HepG2 (cell line): Measurements from ENCODE around the gene ZMYM3. TPM values are rescaled to one million over a fixed set of nuclear protein-coding genes. Genes with fewer than 3 reads are reported as not detected.

Source experiments
- ADNP ChIP-seq: sonication (generic); formaldehyde crosslinking; IDR thresholded peaks from 2 replicates; pipeline ENCODE4 v1.4.0; 2020; ENCODE audit warnings: missing genetic modification reagents
- BRD4 ChIP-seq: sonication (generic); formaldehyde crosslinking; IDR thresholded peaks from 2 replicates; pipeline ENCODE4 v1.4.0; 2020; ENCODE audit warnings: missing genetic modification reagents
- FOSL2 ChIP-seq: sonication (generic); formaldehyde crosslinking; IDR thresholded peaks from 2 replicates; pipeline ENCODE4 v1.4.0; 2020; ENCODE audit warnings: missing genetic modification reagents
- HBP1 ChIP-seq: IDR thresholded peaks from 2 replicates; pipeline ENCODE4 v1.6.1; 2016; ENCODE audit warnings: low read depth, control low read depth
- MAFG ChIP-seq: sonication (generic); formaldehyde crosslinking; IDR thresholded peaks from 2 replicates; pipeline ENCODE4 v1.5.1; 2020; ENCODE audit warnings: mild to moderate bottlenecking, missing genetic modification reagents
- MAZ ChIP-seq, 2 experiments: sonication (generic) in 1 of 2; formaldehyde crosslinking in 1 of 2; IDR thresholded peaks; 2 replicates each; pipeline versions ENCODE4 v1.5.0 to v1.6.1; 2012 to 2020; ENCODE audit warnings: low read depth in 2 of 2, mild to moderate bottlenecking in 2 of 2, borderline replicate concordance in 1 of 2, improper control_type of control experiment in 1 of 2, low read length in 1 of 2, missing genetic modification reagents in 1 of 2, moderate library complexity in 1 of 2
- MLXIP ChIP-seq: sonication (generic); formaldehyde crosslinking; IDR thresholded peaks from 2 replicates; pipeline ENCODE4 v1.9.0; 2021; ENCODE audit warnings: missing genetic modification reagents, borderline replicate concordance
- MTF1 ChIP-seq: sonication (generic); formaldehyde crosslinking; IDR thresholded peaks from 2 replicates; pipeline ENCODE4 v1.5.0; 2020; ENCODE audit warnings: missing genetic modification reagents
- NR2C2 ChIP-seq: sonication (generic); formaldehyde crosslinking; IDR thresholded peaks from 2 replicates; pipeline ENCODE4 v1.4.0; 2020; ENCODE audit warnings: missing genetic modification reagents, mild to moderate bottlenecking, moderate library complexity, borderline replicate concordance
- RNF2 ChIP-seq: fragments of 450-650 bp; conservative IDR thresholded peaks from 2 replicates; pipeline ENCODE4 v1.6.1; 2016; ENCODE audit warnings: low read depth
- SALL1 ChIP-seq: sonication (generic); formaldehyde crosslinking; IDR thresholded peaks from 2 replicates; pipeline ENCODE4 v1.8.0; 2022; ENCODE audit warnings: mild to moderate bottlenecking, missing genetic modification reagents
- SOX5 ChIP-seq: IDR thresholded peaks from 2 replicates; pipeline ENCODE4 v1.6.1; 2016; ENCODE audit warnings: borderline replicate concordance
- SP2 ChIP-seq: sonication (generic); formaldehyde crosslinking; IDR thresholded peaks from 2 replicates; pipeline ENCODE4 v1.5.1; 2020; ENCODE audit warnings: mild to moderate bottlenecking, missing genetic modification reagents
- TAF1 ChIP-seq: sonication (generic); formaldehyde crosslinking; IDR thresholded peaks from 2 replicates; pipeline ENCODE4 v1.4.0; 2020; ENCODE audit warnings: missing genetic modification reagents
- TEAD2 ChIP-seq: sonication (generic); formaldehyde crosslinking; IDR thresholded peaks from 2 replicates; pipeline ENCODE4 v1.9.0; 2021; ENCODE audit warnings: missing genetic modification reagents
- TGIF2 ChIP-seq: IDR thresholded peaks from 2 replicates; pipeline ENCODE4 v1.6.1; 2016; ENCODE audit warnings: control low read depth, missing compliant biosample characterization
- THYN1 ChIP-seq: sonication (generic); formaldehyde crosslinking; IDR thresholded peaks from 2 replicates; pipeline ENCODE4 v1.8.1; 2023; ENCODE audit warnings: low read depth, mild to moderate bottlenecking, moderate library complexity, missing genetic modification reagents, borderline replicate concordance
- TOE1 ChIP-seq: sonication (generic); formaldehyde crosslinking; IDR thresholded peaks from 2 replicates; pipeline ENCODE4 v1.4.0; 2020; ENCODE audit warnings: mild to moderate bottlenecking, missing genetic modification reagents
- TRIM24 ChIP-seq: sonication (generic); formaldehyde crosslinking; IDR thresholded peaks from 2 replicates; pipeline ENCODE4 v1.8.0; 2022; ENCODE audit warnings: mild to moderate bottlenecking, missing genetic modification reagents
- ZMAT3 ChIP-seq: sonication (generic); formaldehyde crosslinking; conservative IDR thresholded peaks from 2 replicates; pipeline ENCODE4 v1.7.0; 2021; ENCODE audit warnings: missing genetic modification reagents
- ZNF282 ChIP-seq: fragments of 450-650 bp; IDR thresholded peaks from 2 replicates; pipeline ENCODE4 v1.6.1; 2018; ENCODE audit not compliant: partially characterized antibody
- ZNF333 ChIP-seq: sonication (generic); formaldehyde crosslinking; IDR thresholded peaks from 2 replicates; pipeline ENCODE4 v1.4.0; 2020; ENCODE audit warnings: mild to moderate bottlenecking, missing genetic modification reagents, borderline replicate concordance
- ZNF432 ChIP-seq: sonication (generic); formaldehyde crosslinking; IDR thresholded peaks from 2 replicates; pipeline ENCODE4 v1.5.0; 2020; ENCODE audit warnings: missing genetic modification reagents, mild to moderate bottlenecking, borderline replicate concordance
- ZNF530 ChIP-seq: sonication (generic); formaldehyde crosslinking; IDR thresholded peaks from 2 replicates; pipeline ENCODE4 v1.5.0; 2020; ENCODE audit warnings: low read depth, mild to moderate bottlenecking, missing genetic modification reagents
- ZNF550 ChIP-seq: sonication (generic); formaldehyde crosslinking; IDR thresholded peaks from 2 replicates; pipeline ENCODE4 v1.4.0; 2020; ENCODE audit warnings: mild to moderate bottlenecking, missing genetic modification reagents, borderline replicate concordance
- ZNF589 ChIP-seq: sonication (generic); formaldehyde crosslinking; conservative IDR thresholded peaks from 2 replicates; pipeline ENCODE4 v1.8.0; 2022; ENCODE audit warnings: mild to moderate bottlenecking, moderate library complexity, missing genetic modification reagents
- polyA plus RNA-seq, 8 experiments: library from polyadenylated mRNA; depleted of rRNA in 3 of 8; stranded (reverse) in 7 of 8; unstranded in 1 of 8; fragments of >200 nt; fragmentation: Illumina TruSeq in 4 of 8; extraction: Trizol in 4 of 8; gene quantifications; 2 replicates each; pipeline versions ENCODE4 v1.2.1 to v1.2.3, GENCODE V29; 2011 to 2016; ENCODE audit warnings: low read depth in 4 of 8, missing spikeins in 1 of 8, mixed read lengths in 1 of 8; ENCODE audit not compliant: insufficient read depth in 1 of 8
- total RNA-seq, 5 experiments: library from RNA; depleted of rRNA; stranded (reverse); fragments of >200 nt; fragmentation: Illumina TruSeq; extraction: Trizol; gene quantifications; 2 replicates each; pipeline ENCODE4 v1.2.3, GENCODE V29; 2016; ENCODE audit warnings: low read depth in 1 of 5
- TF ChIP-seq, protein P1 (sequence below): sonication (generic); formaldehyde crosslinking; IDR thresholded peaks from 2 replicates; pipeline ENCODE4 v1.4.0; 2020; ENCODE audit warnings: mild to moderate bottlenecking, missing genetic modification reagents

ZMYM3 gene
- total and polyA plus RNA-seq, 2 of the 13 experiments (the other 11 are each of a cell fraction or from before 2014, with no cell fraction given), result 26.4 to 35.4 TPM

DNA sequence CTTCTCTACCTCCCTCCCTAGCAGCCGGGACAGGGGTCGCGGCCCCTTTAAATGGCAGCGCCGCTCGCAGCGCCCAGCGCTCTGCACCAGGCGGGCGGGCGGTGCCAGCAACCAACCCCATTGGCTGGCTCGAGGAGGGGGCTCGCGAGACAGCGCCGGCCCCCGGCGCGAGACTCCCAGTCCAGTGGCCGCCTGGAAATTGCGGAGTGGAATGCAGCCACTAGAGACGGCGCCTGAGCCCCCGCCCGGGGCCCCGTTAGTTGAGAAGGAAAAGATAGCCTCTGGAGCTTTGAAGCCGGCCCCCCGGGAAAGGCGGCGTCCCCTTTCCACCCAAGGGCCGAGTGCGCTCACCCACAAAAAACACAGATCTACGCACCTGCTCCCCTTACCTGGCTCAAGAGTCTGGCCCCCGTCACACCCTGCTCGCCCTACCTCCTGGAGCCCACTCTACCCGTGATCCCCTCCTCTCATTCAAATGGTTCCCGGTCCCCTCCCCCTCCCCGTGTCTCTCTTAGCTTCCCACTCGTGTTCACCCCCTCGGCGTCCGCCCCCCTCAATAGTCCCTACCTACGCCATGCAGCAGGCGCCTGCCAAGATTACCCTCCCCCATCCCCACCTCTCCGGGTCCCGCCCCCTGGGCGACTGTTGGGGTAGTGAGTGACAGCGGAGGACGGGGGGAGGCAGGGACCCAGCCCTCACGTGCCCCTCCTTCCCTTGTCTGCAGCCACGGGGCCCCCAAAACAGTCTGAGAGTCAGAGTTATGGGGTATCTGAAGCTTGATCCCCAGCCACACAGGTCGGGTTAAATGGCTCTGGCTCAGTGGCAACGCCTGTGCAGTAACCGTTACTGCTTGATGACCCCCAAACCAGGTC is at the start of gene ZMYM3 (continued):
- TF ChIP-seq HBP1 (CRISPR knock-in tag) (no peak), ZNF432 (CRISPR knock-in tag) (no peak), SOX5 (CRISPR knock-in tag) (peak; percentile 9; the same call in 1 of the 2 replicates), SP2 (CRISPR knock-in tag) (peak; percentile 47; the same call in 1 of the 2 replicates), BRD4 (CRISPR knock-in tag) (0 out of 2 replicates have a peak, but pooled peaks have one; percentile 23), TEAD2 (CRISPR knock-in tag) (no peak), TRIM24 (no peak), ZMAT3 (CRISPR knock-in tag) (no peak), TGIF2 (CRISPR knock-in tag) (no peak), ADNP (no peak), FOSL2 (no peak), ZNF282 (no peak), ZNF530 (CRISPR knock-in tag) (no peak), MTF1 (CRISPR knock-in tag) (no peak), SALL1 (CRISPR knock-in tag) (no peak), MAFG (CRISPR knock-in tag) (no peak), ZNF589 (CRISPR knock-in tag) (no peak), TOE1 (CRISPR knock-in tag) (no peak), MLXIP (no peak), RNF2 (no peak), NR2C2 (no peak), THYN1 (CRISPR knock-in tag) (no peak), ZNF550 (no peak), ZNF333 (CRISPR knock-in tag) (no peak), TAF1 (CRISPR knock-in tag) (no peak; the same call in none of the 2 replicates), MAZ (IDR thresholded peaks at IDR 0.05; ENCODE audit: borderline replicate concordance, low read depth, low read length) (no peak), MAZ (CRISPR knock-in tag; IDR thresholded peaks at IDR 0.05; ENCODE audit: low read depth) (no peak; the same call in 1 of the 2 replicates)
- TF ChIP-seq, protein P1, sequence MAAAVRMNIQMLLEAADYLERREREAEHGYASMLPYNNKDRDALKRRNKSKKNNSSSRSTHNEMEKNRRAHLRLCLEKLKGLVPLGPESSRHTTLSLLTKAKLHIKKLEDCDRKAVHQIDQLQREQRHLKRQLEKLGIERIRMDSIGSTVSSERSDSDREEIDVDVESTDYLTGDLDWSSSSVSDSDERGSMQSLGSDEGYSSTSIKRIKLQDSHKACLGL (CRISPR knock-in tag), result no peak; the same call in 1 of the 2 replicates
